GM21423 (cell line): ENCODE measurements around the gene FAM135A.
"Not testable (repeated sequence)": the region's sequence is repeated elsewhere in the genome, so short reads cannot be mapped to it uniquely, and the experiment has no call there.

Source experiments
- ATAC-seq: cut with Tn5 transposase; IDR thresholded peaks from one replicate; pipeline ENCODE4 v1.9.1; 2021; ENCODE audit warnings: mild to moderate bottlenecking, moderate library complexity; ENCODE audit not compliant: unreplicated experiment

The FAM135A gene

GRCh38 chr6:70607371-70607770, 194.1 kb downstream of the FAM135A start:
- not testable (repeated sequence) for ATAC-seq

- not testable (repeated sequence) for ATAC-seq
These were observed 195.9 kb downstream of the FAM135A start for GRCh38 chr6:70609181-70609580.
